ENCODE data around the gene CTNNA3. TPM values are rescaled to one million over a fixed set of nuclear protein-coding genes. Genes with fewer than 3 reads are reported as not detected.

The CTNNA3 gene
- total RNA-seq, 1 donor from 2014 or later = 0.92 TPM

- Mint-ChIP-seq H3K4me1 (ENCODE audit: low read depth) (no peaks in the 10 kb centered on the region), H3K9me3 (ENCODE audit: low read depth) (no peaks in the 10 kb centered on the region), H3K36me3 (ENCODE audit: low read depth) (no peaks in the 10 kb centered on the region), H3K4me3 (ENCODE audit: unreplicated experiment) (no peak overlapping the region), H3K27ac (ENCODE audit: unreplicated experiment) (no peak overlapping the region), H3K27me3 (ENCODE audit: low read depth) (no peaks in the 10 kb centered on the region)
- no peak for DNase-seq (ENCODE audit: low spot score)
- TF ChIP-seq CTCF (IDR thresholded peaks at IDR 0.05) = no peak
These were observed 38.2 kb downstream of the CTNNA3 start for GRCh38 chr10:67657775-67658174.

- no peaks in the 10 kb centered on the region for H3K9me3 Mint-ChIP-seq (ENCODE audit: low read depth)
- H3K27me3 Mint-ChIP-seq (ENCODE audit: low read depth) = no peaks in the 10 kb centered on the region
- no peak overlapping the region for H3K27ac Mint-ChIP-seq (ENCODE audit: unreplicated experiment)
- no peak for DNase-seq (ENCODE audit: low spot score)
- H3K4me1 Mint-ChIP-seq (ENCODE audit: low read depth) = no peaks in the 10 kb centered on the region
- no peak overlapping the region for H3K4me3 Mint-ChIP-seq (ENCODE audit: unreplicated experiment)
- no peaks in the 10 kb centered on the region for H3K36me3 Mint-ChIP-seq (ENCODE audit: low read depth)
- TF ChIP-seq CTCF (IDR thresholded peaks at IDR 0.05) = no peak
These were observed 45.4 kb downstream of the CTNNA3 start for GRCh38 chr10:67650558-67650957.

GRCh38 chr10:67648613-67649229 lies 47.3 kb downstream of the CTNNA3 start:
- TF ChIP-seq CTCF (IDR thresholded peaks at IDR 0.05) = no peak
- H3K27me3 Mint-ChIP-seq (ENCODE audit: low read depth) = no peaks in the 10 kb centered on the region
- H3K27ac Mint-ChIP-seq (ENCODE audit: unreplicated experiment) = no peak overlapping the region
- H3K36me3 Mint-ChIP-seq (ENCODE audit: low read depth) = no peaks in the 10 kb centered on the region
- H3K4me3 Mint-ChIP-seq (ENCODE audit: unreplicated experiment) = no peak overlapping the region
- no peaks in the 10 kb centered on the region for H3K9me3 Mint-ChIP-seq (ENCODE audit: low read depth)
- no peak for DNase-seq (ENCODE audit: low spot score)
- H3K4me1 Mint-ChIP-seq (ENCODE audit: low read depth) = peaks cover 2% of the 10 kb centered on the region

GRCh38 chr10:67630904-67631303 lies 65.1 kb downstream of the CTNNA3 start:
- no peaks in the 10 kb centered on the region for H3K27me3 Mint-ChIP-seq (ENCODE audit: low read depth)
- no peak for DNase-seq (ENCODE audit: low spot score)
- peaks cover 12% of the 10 kb centered on the region for H3K4me1 Mint-ChIP-seq (ENCODE audit: low read depth)
- no peak for TF ChIP-seq CTCF (IDR thresholded peaks at IDR 0.05)
- H3K9me3 Mint-ChIP-seq (ENCODE audit: low read depth) = peaks cover 10% of the 10 kb centered on the region
- H3K27ac Mint-ChIP-seq (ENCODE audit: unreplicated experiment) = no peak overlapping the region
- no peaks in the 10 kb centered on the region for H3K36me3 Mint-ChIP-seq (ENCODE audit: low read depth)
- no peak overlapping the region for H3K4me3 Mint-ChIP-seq (ENCODE audit: unreplicated experiment)

- Mint-ChIP-seq H3K36me3 (ENCODE audit: low read depth) (no peaks in the 10 kb centered on the region), H3K27ac (ENCODE audit: unreplicated experiment) (peak overlapping the region; percentile 43), H3K4me3 (ENCODE audit: unreplicated experiment) (no peak overlapping the region), H3K9me3 (ENCODE audit: low read depth) (no peaks in the 10 kb centered on the region), H3K4me1 (ENCODE audit: low read depth) (peaks cover 12% of the 10 kb centered on the region), H3K27me3 (ENCODE audit: low read depth) (no peaks in the 10 kb centered on the region)
- TF ChIP-seq CTCF (IDR thresholded peaks at IDR 0.05) = no peak
- no peak for DNase-seq (ENCODE audit: low spot score)
These were observed 66.5 kb downstream of the CTNNA3 start for GRCh38 chr10:67629461-67629971.
